Adipocyte (in vitro differentiated cells): ENCODE data around the gene RMDN3.

Source experiments
- DNase-seq: peaks from one replicate; pipeline ENCODE4 v3.0.0-alpha.2; 2015; ENCODE audit warnings: low read depth
- H3K27me3 ChIP-seq: replicated peaks from 2 replicates; pipeline ENCODE4 v1.7.0; 2013; ENCODE audit warnings: mild to moderate bottlenecking, low read length, moderate library complexity; ENCODE audit not compliant: control insufficient read depth, insufficient read depth
- H3K36me3 ChIP-seq: 2 replicates; pipeline ENCODE4 v1.7.0; 2013; ENCODE audit warnings: low read length, mild to moderate bottlenecking, moderate library complexity; ENCODE audit not compliant: control insufficient read depth, insufficient read depth, severe bottlenecking
- H3K4me1 ChIP-seq: 2 replicates; pipeline ENCODE4 v1.7.0; 2013; ENCODE audit warnings: mild to moderate bottlenecking, low read length, moderate library complexity; ENCODE audit not compliant: control insufficient read depth, insufficient read depth
- H3K4me3 ChIP-seq: 2 replicates; pipeline ENCODE4 v1.7.0; 2013; ENCODE audit warnings: mild to moderate bottlenecking, low read length, moderate library complexity
- H3K9ac ChIP-seq: 2 replicates; pipeline ENCODE4 v1.7.0; 2013; ENCODE audit warnings: mild to moderate bottlenecking, low read length, moderate library complexity
- H3K9me3 ChIP-seq: 2 replicates; pipeline ENCODE4 v1.7.0; 2013; ENCODE audit warnings: mild to moderate bottlenecking, low read length, moderate library complexity; ENCODE audit not compliant: control insufficient read depth

RMDN3 gene

DNA sequence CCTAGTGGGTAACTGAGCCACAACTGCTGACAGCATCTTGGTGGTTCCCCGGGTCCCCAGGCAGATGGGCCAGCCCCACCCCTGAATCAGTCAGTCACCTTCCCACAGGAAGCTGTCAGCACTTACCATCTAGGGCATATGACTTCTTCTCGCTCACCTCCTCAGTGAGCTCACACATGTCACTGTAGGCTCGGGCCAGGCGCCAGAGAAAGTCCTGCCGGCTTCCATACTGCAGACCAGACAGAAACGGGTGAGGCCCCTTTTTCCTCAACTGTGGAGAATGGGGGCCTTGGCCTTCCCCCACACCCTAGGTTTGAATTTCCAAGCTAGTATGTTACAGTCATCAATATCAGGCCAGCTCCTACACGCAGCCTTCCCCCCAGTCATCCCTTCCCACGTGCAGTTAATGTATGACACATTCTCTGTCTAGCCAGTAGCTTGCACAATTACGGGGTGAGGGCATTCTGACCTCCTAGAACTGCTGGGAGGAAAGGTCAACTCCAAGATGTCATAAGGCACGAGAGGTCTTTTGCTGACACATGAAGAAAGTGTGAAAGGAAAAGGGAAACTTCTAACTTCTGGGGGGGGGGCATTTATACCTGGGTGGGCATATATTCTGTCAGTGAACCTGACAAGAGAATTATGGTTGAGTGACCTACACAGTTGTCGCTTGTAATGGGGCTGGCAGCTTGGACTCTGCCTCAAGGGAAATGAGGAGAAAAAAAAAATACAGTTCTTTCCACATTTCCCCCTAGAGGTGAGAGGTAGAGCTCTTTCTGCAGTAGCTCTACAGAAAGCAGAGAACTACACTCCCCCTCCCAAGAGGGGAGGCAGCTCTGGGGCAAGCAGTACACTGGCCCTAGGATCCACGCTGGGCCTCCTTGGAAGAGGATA lies 10.9 kb downstream of the RMDN3 start:
- Histone ChIP-seq H3K9ac (no peak overlapping the region), H3K9me3 (no peaks in the 10 kb centered on the region), H3K36me3 (peaks cover 39% of the 10 kb centered on the region), H3K27me3 (no peaks in the 10 kb centered on the region), H3K4me1 (peaks cover 31% of the 10 kb centered on the region), H3K4me3 (no peak overlapping the region)
- DNase-seq, result peak; percentile 19

DNA sequence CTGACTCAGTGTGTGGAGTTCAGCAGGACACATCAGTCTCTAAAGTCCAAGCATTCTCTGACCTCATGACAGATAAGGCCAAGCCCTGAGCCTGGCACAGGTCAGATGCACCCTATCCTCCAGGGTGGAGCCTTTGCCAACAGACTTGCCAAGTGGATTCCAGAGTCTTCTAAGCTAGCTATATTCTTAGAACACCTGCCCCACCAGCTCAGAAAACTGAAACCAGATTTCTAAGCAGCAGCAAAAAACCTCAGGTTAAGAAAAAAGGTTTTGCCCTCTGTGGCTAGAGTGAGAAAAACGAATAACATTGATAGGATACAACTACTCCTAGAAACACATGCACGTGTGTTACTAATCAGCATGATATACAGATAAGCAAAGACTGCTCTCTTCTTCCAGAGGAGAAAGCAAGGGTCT lies 11.6 kb downstream of the RMDN3 start:
- peaks cover 42% of the 10 kb centered on the region for H3K36me3 ChIP-seq
- no peak for DNase-seq
- no peaks in the 10 kb centered on the region for H3K9me3 ChIP-seq
- peaks cover 31% of the 10 kb centered on the region for H3K4me1 ChIP-seq
- H3K9ac ChIP-seq, result no peak overlapping the region
- no peaks in the 10 kb centered on the region for H3K27me3 ChIP-seq
- no peak overlapping the region for H3K4me3 ChIP-seq

DNA sequence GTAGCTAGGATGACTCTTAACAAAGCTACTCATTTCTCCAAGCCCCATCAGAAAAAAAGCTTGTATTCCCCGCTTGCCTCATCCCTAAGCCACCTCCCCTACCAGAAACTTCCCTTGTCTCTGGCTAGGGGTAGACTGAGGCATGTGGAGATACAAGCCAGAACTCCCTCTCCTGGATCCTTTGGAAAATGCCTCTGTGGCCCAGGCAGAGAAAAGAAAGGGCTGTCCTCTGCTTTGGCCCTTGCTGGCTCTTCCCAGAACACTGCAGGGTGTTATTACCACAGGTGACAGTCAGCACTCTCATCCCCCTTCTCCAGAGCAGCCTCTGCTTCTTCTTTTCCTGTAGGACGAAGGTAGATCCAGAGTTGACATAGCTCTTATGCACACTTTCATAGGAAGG lies 15.2 kb downstream of the RMDN3 start:
- Histone ChIP-seq H3K9ac (no peak overlapping the region), H3K36me3 (peaks cover 68% of the 10 kb centered on the region), H3K4me1 (peaks cover 16% of the 10 kb centered on the region), H3K9me3 (no peaks in the 10 kb centered on the region), H3K27me3 (no peaks in the 10 kb centered on the region), H3K4me3 (no peak overlapping the region)
- no peak for DNase-seq

DNA sequence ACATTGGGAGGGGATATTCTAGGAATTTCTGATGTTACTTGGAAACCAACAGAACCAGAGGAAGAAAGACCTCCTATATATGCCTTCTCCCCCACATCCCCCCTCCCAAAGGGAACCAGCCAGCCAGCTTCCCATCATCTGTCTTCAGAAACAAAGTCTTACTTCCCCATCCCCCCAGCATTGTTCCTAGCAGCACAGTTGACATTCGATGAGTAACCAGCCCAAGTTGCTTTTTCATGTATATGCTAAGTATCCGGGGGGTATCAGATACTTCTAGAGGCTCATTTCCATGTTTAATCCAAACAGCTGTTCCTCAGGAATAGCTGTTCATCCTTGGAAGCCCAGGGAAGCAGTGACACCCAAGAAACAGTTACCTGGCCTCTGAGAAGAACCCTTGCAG lies 16.0 kb downstream of the RMDN3 start:
- Histone ChIP-seq H3K4me3 (no peak overlapping the region), H3K9me3 (no peaks in the 10 kb centered on the region), H3K36me3 (peaks cover 72% of the 10 kb centered on the region), H3K4me1 (peaks cover 8% of the 10 kb centered on the region), H3K27me3 (no peaks in the 10 kb centered on the region), H3K9ac (no peak overlapping the region)
- DNase-seq, result no peak

DNA sequence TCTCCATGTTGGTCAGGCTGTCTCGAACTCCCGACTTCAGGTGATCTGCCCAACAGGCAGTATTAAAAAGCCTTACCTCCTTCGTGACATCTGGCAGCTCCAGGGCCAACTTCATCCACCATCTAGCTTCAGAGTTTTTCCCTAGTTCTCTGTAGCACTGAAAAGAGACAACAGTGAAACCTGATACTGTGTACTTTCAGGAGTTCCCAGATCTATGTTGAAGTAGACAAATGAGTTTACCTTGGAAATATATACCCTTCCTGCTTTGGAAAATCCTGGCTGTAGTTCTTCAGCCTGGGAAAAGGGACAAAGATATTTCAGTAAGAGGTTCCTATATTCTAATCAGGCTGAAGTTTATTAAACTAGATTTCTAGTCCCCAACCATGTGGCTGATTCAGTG lies 18.0 kb downstream of the RMDN3 start:
- Histone ChIP-seq H3K36me3 (peaks cover 70% of the 10 kb centered on the region), H3K9ac (no peak overlapping the region), H3K27me3 (no peaks in the 10 kb centered on the region), H3K4me3 (no peak overlapping the region), H3K9me3 (no peaks in the 10 kb centered on the region), H3K4me1 (no peaks in the 10 kb centered on the region)
- no peak for DNase-seq

DNA sequence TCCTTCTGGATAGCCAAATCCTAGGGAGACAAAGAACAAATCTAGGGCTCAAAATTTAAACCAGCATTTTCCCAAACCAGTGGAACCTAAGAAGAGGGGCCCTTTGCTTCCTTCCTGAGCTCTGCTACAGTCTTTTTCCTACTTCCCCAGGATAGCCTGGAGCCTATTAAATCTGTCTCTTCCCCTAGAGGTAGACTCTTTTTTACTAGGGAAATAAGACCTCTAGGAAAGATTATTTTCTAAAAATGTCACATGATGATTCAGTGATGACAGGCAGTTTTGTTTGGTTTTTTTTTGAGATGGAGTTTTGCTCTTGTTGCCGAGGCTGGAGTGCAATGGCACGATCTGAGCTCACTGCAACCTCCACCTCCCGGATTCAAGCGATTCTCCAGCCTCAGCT lies 18.5 kb downstream of the RMDN3 start:
- Histone ChIP-seq H3K4me1 (no peaks in the 10 kb centered on the region), H3K27me3 (no peaks in the 10 kb centered on the region), H3K9ac (no peak overlapping the region), H3K9me3 (no peaks in the 10 kb centered on the region), H3K4me3 (no peak overlapping the region), H3K36me3 (peaks cover 75% of the 10 kb centered on the region)
- no peak for DNase-seq

DNA sequence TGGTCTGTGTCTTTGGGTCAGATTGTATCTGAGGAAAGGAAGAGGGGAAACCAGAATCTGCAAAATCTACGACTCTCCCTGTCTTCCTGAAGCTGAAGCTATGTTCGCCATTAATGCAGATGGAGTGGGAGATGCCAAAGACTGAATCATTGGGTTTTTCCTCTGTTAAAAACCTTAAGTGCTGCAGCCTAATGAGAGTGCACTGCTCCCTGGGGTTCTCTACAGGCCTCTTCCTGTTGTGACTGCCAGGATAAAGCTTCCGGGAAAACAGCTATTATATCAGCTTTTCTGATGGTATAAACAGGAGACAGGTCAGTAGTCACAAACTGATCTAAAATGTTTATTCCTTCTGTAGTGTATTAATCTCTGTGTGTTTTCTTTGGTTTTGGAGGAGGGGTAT lies 24.0 kb downstream of the RMDN3 start:
- Histone ChIP-seq H3K27me3 (no peaks in the 10 kb centered on the region), H3K9ac (no peak overlapping the region), H3K9me3 (no peaks in the 10 kb centered on the region), H3K4me1 (peaks cover 7% of the 10 kb centered on the region), H3K36me3 (peaks cover 49% of the 10 kb centered on the region), H3K4me3 (no peak overlapping the region)
- no peak for DNase-seq

- Histone ChIP-seq H3K9me3 (no peaks in the 10 kb centered on the region), H3K4me3 (no peak overlapping the region), H3K4me1 (no peaks in the 10 kb centered on the region), H3K9ac (no peak overlapping the region), H3K36me3 (peaks cover 4% of the 10 kb centered on the region), H3K27me3 (no peaks in the 10 kb centered on the region)
- no peak for DNase-seq
Measured at GRCh38 chr15:40723919-40724318, 31.1 kb downstream of the RMDN3 start.

- Histone ChIP-seq H3K36me3 (no peaks in the 10 kb centered on the region), H3K4me1 (no peaks in the 10 kb centered on the region), H3K9ac (no peak overlapping the region), H3K9me3 (no peaks in the 10 kb centered on the region), H3K4me3 (no peak overlapping the region), H3K27me3 (no peaks in the 10 kb centered on the region)
- no peak for DNase-seq
Measured at GRCh38 chr15:40722934-40723333, 32.1 kb downstream of the RMDN3 start.

DNA sequence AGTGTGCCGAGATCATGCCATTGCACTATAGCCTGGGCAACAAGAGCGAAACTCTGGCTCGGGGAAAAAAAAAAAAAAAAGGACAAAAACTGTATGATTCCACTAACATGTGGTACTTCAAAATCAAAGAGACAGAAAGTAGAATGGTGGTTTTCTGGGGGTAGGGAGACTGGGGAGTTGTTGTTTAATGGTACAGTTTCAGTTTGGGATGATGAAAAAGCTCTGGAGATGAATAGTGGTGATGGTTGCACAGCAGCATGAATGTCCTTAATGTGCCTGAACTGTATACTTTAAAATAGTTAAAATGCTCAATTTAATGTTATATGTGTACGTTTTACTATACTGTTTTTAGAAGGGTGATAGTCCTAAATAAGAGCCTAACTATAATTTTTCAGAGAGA lies 32.7 kb downstream of the RMDN3 start:
- no peaks in the 10 kb centered on the region for H3K36me3 ChIP-seq

GRCh38 chr15:40721701-40722100 lies 33.4 kb downstream of the RMDN3 start:
- H3K36me3 ChIP-seq, result no peaks in the 10 kb centered on the region
- no peaks in the 10 kb centered on the region for H3K9me3 ChIP-seq
- no peak overlapping the region for H3K4me3 ChIP-seq
- H3K4me1 ChIP-seq, result no peaks in the 10 kb centered on the region
- no peaks in the 10 kb centered on the region for H3K27me3 ChIP-seq
- DNase-seq, result no peak
- H3K9ac ChIP-seq, result no peak overlapping the region

More for the DNA sequence above, 32.7 kb downstream of the RMDN3 start:
- DNase-seq, result no peak
- H3K4me1 ChIP-seq, result no peaks in the 10 kb centered on the region
- no peak overlapping the region for H3K9ac ChIP-seq
- H3K4me3 ChIP-seq, result no peak overlapping the region
- no peaks in the 10 kb centered on the region for H3K9me3 ChIP-seq
- H3K27me3 ChIP-seq, result no peaks in the 10 kb centered on the region

DNA sequence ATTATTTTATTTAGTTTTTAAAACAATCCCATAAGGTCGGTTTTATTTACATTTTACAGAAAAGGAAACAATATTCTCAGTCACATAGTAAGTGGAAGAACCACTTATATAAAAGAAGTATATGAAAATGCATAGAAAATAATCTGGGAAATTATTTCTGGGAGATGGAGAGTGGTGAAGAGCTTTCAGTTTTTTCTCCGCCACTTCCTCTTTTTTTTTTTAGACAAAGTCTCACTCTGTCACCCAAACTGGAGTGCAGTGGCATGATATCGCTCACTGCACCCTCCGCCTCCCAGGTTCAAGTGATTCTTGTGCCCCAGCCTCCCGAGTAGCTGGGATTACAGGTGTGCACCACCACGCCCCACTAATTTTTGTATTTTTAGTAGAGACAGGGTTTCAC lies 38.9 kb downstream of the RMDN3 start:
- DNase-seq, result no peak
- Histone ChIP-seq H3K9ac (no peak overlapping the region), H3K36me3 (no peaks in the 10 kb centered on the region)

More for the DNA sequence above, 38.9 kb downstream of the RMDN3 start:
- Histone ChIP-seq H3K4me3 (no peak overlapping the region), H3K9me3 (no peaks in the 10 kb centered on the region), H3K27me3 (no peaks in the 10 kb centered on the region), H3K4me1 (no peaks in the 10 kb centered on the region)
